SK-N-SH treated with all-trans-retinoic acid at 6 μM for 48 hours (cell line): Measurements from ENCODE around the gene SRPX2.

Experiments
- ESRRG ChIP-seq: fragments of 250-450 bp; sonication (Bioruptor Pico); IDR thresholded peaks from 2 replicates; pipeline ENCODE4 v1.6.1; 2021; ENCODE audit warnings: mild to moderate bottlenecking
- PPARA ChIP-seq: fragments of 250-450 bp; sonication (Bioruptor Pico); IDR thresholded peaks from 2 replicates; pipeline ENCODE4 v1.5.0; 2020; ENCODE audit warnings: mild to moderate bottlenecking, borderline replicate concordance
- RARB ChIP-seq: fragments of 250-450 bp; sonication (Bioruptor Pico); IDR thresholded peaks from 2 replicates; pipeline ENCODE4 v1.8.0; 2021; ENCODE audit warnings: mild to moderate bottlenecking, moderate library complexity
- SNAI2 ChIP-seq: fragments of 250-450 bp; sonication (Bioruptor Pico); IDR thresholded peaks from 2 replicates; pipeline ENCODE4 v1.5.0; 2020; ENCODE audit warnings: mild to moderate bottlenecking, moderate library complexity
- TCF4 ChIP-seq: fragments of 250-450 bp; sonication (Bioruptor Pico); IDR thresholded peaks from 2 replicates; pipeline ENCODE4 v1.8.0; 2021; ENCODE audit warnings: mild to moderate bottlenecking, moderate library complexity, borderline replicate concordance
- ZC3H10 ChIP-seq: fragments of 250-450 bp; sonication (Bioruptor Pico); IDR thresholded peaks from 2 replicates; pipeline ENCODE4 v1.5.1; 2021; ENCODE audit warnings: mild to moderate bottlenecking, moderate library complexity
- ZFP30 ChIP-seq: fragments of 450-650 bp; formaldehyde crosslinking; IDR thresholded peaks from 2 replicates; pipeline ENCODE4 v1.5.0; 2022; ENCODE audit warnings: mild to moderate bottlenecking, moderate library complexity
- ZNF565 ChIP-seq: fragments of 450-650 bp; formaldehyde crosslinking; conservative IDR thresholded peaks from 2 replicates; pipeline ENCODE4 v1.5.0; 2020; ENCODE audit warnings: low read depth, mild to moderate bottlenecking, moderate library complexity
- ZNF70 ChIP-seq: fragments of 450-650 bp; formaldehyde crosslinking; IDR thresholded peaks from 2 replicates; pipeline ENCODE4 v1.5.0; 2020; ENCODE audit warnings: mild to moderate bottlenecking, moderate library complexity

- no peak for TF ChIP-seq ZFP30 (CRISPR knock-in tag)
- no peak for TF ChIP-seq PPARA
- TF ChIP-seq ZNF565 (CRISPR knock-in tag): no peak
- no peak for TF ChIP-seq TCF4 (CRISPR knock-in tag)
- no peak for TF ChIP-seq ZC3H10 (CRISPR knock-in tag)
- TF ChIP-seq SNAI2 (CRISPR knock-in tag): no peak
- TF ChIP-seq RARB (CRISPR knock-in tag): no peak
- TF ChIP-seq ZNF70 (CRISPR knock-in tag): no peak
- TF ChIP-seq ESRRG (CRISPR knock-in tag): no peak
Measured at GRCh38 chrX:100623001-100623400, 21.0 kb upstream of the SRPX2 start.
